Right lung (tissue), 5 donors: ENCODE data around the gene MRPS18B. TPM values are rescaled to one million over a fixed set of nuclear protein-coding genes. Genes with fewer than 3 reads are reported as not detected.
A peak's percentile ranks its signal among the peaks of the same experiment; 100 is the strongest.
"Not testable (repeated sequence)": the region's sequence is repeated elsewhere in the genome, so short reads cannot be mapped to it uniquely, and the experiment has no call there.

Experiments used
- DNase-seq, 2 donors: peaks; one replicate each; pipeline ENCODE4 v3.0.0-alpha.2; 2013
- polyA plus RNA-seq, 5 donors: library from polyadenylated mRNA; unstranded; fragments of 120-200 nt; gene quantifications; one replicate each; pipeline versions ENCODE4 v1.2.1 to v1.2.3, GENCODE V29; 2013; ENCODE audit warnings: inconsistent platforms in 1 of 5, low replicate concordance in 1 of 5; ENCODE audit not compliant: insufficient read length in 5 of 5, insufficient read depth in 1 of 5

Gene MRPS18B
- polyA plus RNA-seq, 5 donors, result 41.8 to 48.2 (median 47.1) TPM

DNA sequence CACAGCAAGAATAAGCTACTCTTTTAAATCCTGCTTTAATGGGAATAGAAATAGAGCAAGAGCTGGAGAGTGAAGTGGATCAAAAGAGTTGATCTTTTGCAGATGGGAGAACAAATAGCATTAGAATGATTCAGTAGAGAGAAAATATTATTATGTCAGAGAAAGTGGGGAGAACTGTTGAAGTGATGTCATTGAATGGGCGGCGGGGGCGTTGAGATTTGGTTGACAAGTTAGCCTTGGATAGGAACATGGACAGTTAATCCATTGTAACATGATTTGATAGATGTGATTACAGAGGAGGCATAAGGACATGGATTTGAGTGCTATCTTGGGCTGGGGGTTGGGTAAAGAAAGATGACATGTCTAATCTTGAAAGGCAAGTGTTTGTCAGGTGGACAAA, 18.2 kb downstream of the MRPS18B start:
- no peak for DNase-seq

DNA sequence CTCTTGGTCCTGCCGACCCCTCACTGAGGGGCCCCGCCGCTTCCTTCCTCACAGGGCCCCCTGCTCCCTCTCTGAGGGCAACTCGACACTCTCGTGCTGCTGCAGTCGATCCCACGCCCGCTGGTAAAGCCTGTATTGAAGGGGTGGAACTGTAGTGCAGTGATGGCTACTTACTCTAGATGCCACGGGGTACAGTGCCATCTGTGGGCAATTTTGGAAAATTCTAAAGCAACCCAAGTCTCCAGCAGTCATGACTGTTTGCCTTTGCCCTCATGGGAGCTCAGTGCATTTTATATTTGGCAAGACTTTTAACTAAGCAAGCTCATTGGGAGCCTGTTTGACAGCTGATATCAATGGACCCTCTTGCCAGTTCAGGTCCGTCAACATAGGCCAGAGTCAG, 22.8 kb downstream of the MRPS18B start:
- no peak for DNase-seq

DNA sequence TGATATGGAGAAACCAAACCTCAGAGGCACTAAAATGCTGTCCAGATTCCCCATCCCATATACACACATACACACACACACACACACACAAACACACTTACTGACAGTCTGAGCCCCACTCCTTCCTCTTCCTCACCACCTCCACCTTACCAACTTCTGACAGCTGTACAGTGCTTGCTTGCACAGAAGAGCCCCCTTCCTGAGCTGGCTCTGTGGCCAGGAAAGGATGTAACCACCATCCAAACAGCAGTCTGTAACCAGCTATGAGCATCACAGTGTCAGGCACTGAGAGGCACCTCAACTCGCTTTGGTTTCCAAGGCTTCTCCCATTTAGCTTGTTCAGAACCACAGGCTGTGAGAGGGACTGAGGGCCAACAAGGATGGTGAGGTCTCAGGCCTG, 23.4 kb downstream of the MRPS18B start:
- no peak for DNase-seq

DNA sequence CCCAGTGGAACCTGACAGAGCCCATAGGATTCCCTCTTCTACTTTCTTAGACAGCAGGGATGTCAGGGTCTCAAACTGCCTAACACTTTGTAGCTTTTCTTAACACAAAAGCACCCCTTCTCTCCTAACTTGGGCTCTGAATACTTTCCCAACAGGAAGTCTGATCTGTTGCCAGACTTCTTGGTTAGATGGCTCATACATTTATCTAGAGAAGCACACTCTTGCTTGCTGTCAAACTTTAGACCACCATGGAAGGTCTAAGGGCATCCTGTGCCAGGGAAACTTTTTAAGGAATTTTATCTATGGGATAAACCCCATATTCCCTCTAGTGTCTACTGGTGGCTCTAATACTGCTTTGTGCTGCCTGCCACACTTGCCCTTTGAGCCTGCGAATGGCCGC, 26.0 kb downstream of the MRPS18B start:
- no peak for DNase-seq

DNA sequence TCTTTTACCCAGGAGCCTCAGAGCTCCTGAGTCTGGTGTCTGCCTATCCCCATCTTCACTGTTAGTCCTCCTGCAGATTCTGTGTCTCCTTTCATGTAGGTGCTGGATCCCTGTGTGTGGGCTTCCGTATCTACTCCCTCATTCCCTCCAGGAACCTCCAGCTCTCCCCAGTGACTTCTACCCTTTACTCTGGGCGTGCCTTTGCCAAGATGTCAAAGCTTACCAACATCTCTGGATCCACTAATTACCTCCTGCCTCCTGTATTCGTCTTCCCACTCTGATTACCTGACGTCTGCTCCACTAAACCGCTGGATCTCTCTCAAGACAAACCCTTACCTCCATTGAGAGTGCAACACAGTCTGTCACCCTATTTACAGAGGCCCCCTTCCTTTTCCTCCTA, 27.1 kb downstream of the MRPS18B start:
- DNase-seq, result no peak

DNA sequence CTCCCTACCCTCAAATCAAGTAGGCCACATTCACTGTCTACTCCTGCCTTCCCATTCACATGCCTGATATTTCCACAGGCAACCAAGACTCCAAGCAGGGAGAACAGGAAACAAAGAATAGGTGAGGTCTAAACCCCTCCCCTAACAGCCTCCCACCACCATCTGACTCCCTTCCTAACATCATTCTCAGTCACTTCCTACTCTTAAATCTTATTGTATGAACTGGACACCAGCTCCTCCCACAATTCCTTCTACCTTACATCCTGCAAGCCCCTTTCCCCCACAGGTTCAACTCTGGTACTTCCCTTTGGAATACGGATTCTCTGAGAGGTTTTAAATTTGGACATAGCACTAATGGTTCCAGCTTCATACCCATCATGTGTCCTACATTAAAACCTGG, 28.3 kb downstream of the MRPS18B start:
- no peak for DNase-seq

DNA sequence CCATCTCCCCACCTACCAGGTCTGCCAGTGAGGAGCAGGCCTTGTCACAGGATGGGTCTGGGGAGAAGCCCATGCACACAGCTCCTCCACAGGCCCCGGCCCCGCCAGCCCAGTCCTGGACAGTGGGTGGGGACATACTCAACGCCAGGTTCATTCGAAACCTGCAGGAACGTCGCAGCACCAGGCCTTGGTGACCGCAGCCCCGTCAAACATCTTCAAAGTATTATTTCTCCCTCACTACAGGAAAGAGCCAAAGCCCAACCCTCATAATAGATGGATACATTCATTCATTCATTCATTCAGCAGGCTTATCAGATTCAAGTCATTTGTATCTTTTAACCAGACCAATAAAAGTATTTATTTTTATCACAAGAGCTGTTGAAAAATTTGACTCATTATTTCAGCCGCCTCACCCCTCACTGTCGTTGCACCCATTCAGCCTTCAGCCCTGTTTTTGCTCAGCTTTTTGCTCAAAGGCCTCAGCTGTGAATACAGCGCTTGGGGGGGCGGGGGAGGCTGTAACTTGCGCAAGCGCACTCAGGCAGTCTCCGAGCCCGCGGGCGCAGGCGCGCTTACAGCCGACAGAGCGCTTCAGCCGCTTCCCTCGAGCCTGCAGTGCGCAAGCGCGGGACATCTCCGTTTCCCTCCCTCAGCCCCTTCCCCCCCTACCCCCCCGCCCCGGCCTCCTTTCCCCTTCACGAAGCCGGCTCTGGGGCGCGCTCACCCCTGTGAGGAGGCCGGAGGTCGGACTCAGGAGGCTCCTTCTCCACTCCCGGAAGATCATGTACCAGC, 29.0 kb downstream of the MRPS18B start, which contains the start of gene C6orf136:
TSS of gene C6orf136 (plus strand) at position 684 of the 792 bp plus-strand sequence. CDS start at position 783, 99 bp downstream.
- peak; percentile 89 to 90 for DNase-seq

DNA sequence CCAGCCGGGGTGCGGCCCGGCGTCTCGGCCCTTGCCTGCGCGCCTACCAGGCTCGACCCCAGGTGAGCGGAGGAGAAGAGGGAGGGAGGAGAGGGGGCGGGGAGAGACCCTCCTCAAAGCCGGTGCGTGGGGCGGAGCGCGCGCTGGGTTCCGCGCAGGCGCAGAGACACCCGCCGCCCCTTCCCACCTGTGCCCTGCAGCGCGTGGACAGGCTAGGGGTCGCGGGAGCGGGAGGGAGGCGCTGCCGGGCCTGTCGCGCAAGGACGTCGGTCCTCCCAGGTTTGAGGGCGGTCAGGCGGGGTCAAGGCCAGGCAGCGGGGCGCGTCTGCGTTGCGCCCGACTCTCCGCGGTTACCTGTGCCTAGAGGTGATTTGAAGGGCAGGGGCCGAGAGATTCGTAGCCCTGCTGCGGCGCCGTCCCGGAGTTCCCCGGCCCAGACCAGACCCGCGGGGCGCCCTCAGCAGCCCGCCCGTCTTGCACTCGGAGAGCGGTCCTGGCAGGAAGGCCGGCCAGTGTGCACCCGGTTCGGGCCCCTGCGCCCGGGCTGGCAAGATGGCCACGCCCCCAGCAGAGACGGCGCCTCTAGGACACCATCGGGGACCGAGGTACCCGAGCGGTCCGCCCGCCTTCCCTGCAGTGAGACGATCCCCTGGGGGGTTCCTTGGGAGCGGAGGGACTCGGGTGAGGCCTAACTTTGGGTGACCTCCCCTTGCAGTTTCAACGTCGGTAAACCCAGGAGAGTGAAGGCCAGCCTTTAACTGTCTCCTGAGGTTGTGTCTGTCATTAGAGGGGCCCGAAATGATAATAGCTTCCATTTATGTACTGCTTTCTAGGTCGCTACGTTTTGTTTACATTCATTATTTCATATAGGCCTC, 29.8 kb downstream of the MRPS18B start:
- DNase-seq, result peak; percentile 50 to 57

DNA sequence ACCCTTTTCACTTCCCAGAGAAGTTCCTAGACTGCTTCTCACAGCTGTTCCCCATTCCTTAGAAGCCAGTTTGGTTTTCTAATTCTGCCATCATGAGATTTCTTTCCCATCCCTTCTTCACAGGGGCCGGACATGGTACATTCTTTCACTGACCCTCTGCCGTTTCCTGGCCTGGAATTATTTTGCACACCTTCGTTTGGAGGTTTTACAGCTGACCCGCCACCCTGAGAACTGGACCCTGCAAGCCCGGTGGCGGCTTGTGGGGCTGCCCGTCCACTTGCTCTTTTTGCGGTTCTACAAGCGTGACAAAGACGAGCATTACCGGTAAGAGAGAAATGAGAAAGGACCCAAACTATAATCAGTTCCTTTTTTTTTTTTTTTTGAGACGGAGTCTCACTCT, 33.5 kb downstream of the MRPS18B start:
- no peak for DNase-seq

DNA sequence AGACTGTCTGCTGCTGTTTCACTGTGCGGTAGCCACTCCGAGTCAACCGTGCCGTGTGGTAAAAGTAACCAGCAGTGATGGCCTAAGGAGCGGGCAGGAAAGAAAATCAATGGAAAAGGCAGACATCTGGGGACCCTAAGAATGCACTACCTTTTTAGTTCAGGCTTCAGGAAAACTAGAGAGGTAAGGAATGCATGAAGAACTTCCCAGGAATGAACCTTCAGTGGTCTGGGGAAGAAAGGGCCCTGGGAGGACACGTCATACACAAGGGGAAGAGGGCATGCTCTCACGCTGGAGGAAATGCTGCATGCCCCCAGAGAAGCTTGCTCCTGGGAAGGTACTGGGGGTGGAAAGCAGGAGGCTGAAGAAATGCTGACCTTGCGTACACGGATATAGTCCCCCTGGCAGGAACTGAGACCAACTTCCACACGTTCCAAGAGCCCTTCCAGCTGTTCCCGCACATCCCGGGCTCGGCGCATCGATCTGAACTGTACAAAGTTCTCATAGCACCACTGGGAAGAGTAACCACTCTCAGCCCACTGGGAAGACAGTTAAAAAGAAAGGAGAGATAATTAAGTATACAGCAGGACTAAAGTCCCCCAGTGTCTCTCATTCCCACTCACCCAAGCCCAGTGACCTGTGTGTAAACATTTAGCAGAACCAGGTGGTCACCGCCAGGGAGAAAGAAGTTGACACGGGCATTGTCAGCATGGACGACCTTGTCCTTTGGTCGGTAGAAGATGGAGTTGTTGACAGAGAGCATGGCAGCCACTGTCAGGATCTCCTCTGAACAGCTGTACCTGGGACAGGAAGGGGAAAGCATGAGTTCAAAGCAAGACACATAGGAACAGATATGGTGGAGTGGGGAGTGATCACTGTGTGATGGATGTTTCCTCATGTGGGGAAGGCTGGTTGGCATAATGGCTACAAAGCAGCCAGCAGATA, 37.4 kb downstream of the MRPS18B start:
- DNase-seq, result no peak

DNA sequence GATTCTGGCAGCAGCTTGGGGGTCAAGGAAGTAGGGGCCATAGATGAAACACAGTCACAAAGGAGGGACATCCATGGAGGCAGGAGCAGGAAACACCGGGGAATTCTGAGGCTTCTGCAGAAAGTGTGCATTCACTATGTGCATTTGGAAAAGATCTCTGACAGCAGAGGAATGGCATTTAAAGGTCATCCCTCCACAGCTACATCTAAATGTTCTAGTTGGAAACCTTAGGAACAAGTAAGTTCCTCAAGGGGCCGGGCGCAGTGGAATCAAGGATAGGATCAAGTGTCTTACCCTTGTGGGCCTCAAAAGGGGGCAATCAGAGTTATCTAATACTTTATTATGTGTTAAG, 38.1 kb downstream of the MRPS18B start:
- no peak for DNase-seq

DNA sequence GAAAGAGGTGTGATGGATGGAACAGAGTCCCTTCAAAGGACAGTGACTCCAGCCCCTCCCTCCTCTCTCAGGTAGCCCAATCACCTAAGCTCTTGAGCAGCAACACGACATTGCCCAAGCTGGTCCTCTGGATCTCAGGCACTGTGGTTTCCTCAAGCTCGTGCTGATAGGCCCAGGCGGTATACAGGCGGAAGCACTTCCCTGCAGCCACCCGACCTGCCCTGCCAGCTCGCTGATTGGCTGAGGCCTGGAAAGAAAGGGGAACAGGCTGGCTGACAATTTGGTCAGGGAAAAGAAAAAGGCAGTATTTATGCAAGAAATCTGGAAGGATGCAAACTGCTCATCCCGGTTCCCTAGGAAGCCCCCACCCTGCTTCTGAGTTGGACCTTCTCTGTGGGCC, 38.9 kb downstream of the MRPS18B start:
- DNase-seq, result no peak

DNA sequence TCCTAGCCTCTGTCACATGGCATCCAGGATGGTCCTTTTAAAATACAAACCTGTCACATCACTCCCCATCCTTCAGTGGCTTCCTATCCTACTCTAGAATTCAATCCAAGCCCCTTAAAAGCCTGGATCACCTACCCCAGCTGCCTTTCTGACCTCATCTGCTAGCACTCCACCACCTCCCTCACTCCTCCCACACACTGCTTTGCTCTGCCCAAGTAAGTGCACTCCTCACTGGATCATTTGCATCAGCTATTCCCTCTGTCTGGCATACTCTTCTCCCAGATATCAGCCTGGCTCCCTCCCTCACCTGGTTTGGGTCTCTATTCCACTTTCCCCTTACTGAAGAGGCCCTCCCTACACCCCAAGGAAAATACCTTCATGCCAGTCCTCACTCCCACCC, 39.8 kb downstream of the MRPS18B start:
- DNase-seq, result no peak

DNA sequence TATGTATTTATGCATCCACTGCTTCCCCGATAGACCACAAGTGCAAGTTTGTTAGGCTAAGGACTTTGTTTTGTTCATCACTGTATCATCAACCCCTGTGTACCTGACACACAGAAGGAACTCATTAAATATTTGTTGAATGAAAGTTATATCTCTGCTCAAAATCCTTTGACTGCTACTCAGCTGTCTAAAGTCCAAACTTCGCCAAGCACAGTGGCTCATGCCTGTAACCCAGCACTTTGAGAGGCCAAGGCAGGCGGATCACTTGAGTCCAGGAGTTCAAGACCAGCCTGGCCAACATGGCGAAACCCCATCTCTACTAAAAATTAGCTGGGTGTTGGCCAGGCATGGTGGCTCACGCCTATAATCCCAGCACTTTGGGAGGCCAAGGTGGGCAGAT, 40.3 kb downstream of the MRPS18B start:
- not testable (repeated sequence) for DNase-seq

DNA sequence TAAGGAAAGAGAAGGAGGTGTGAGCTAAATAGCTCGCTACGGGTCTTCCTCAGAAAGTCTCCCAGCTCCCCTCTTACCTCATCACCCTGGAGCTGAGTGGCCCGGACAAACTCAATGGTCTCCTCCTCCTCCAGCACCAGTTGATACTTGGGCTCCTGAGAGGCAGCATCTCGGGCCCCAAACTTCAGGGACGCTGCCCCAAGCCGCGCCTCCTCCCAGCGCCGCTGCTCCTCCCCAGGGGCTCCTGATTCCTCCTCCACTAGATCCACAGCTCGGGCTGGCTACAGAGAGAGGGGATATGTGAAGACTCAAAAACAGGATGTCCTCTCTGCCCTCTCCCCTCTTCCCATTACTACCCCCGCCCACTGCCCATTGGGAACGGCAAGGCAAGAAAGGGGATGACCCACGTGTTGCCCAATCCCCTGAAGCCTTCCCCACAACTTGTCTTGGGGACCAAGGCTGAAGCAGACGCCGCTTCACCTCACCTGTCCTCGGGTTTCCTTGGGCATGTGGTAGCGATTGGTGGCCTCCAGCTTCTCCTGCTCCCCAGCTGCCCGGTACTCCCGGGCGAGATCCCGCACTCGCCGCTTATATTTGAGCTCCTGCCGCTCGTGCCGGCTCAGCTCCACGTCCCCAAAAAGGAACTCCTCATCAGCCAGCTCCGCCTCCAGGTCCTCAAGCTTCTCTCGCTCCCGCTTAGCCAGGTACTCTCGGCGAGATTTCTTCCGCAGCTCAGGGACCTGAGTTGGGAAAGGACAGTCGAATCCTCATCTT, 47.5 kb downstream of the MRPS18B start:
- DNase-seq, result no peak

DNA sequence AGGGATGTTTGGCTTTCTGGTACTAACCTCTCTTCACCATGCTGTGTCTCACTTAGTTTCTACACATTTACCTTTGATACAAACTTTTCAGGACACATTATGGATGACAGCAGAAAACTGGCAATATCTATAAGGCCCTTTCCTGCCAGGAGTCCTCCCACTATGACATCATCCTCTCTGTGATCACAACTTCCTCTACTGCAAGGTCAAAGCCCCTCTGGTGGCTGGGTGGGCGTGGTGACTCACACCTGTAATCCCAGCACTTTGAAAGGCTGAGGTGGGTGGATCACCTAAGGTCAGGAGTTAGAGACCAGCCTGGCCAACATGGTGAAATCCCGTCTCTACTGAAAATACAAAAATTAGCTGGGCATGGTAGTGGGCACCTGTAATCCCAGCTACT, 48.7 kb downstream of the MRPS18B start:
- DNase-seq, result not testable (repeated sequence)

DNA sequence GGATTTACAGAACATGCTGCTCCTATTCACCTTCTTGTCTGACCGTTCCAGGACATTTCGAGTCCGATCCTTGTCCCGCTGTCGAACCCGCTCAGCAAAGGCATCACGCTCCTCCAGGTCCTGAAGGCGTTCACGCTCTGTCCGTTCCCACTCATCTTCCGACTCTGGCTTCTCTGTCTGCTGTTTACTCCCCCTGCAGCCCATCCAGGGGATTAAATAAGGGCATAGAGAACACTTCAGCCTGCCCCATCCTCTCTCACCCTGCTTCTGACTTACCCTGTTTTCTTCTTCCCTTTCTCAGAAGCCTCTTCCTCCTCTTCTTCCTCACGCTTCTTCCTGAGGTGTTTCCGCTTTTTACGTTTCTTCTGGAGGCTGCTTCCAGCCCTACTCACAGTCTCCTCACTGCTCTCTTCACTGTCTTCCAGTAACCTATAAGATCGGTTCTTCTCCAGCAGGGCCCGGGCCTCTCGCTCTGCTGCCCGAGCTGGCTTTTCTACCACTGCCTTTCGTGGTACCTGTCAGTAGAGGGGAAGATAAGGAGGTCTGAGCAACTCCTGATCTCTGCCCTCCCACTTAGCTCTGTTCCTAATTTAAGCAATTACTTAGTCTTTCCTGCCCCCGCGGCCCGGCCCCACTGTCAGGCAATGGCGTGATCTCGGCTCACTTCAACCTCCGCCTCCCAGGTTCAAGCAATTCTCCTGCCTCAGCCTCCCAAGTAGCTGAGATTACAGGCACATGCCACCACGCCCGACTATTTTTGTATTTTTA, 53.3 kb downstream of the MRPS18B start:
- no peak for DNase-seq

DNA sequence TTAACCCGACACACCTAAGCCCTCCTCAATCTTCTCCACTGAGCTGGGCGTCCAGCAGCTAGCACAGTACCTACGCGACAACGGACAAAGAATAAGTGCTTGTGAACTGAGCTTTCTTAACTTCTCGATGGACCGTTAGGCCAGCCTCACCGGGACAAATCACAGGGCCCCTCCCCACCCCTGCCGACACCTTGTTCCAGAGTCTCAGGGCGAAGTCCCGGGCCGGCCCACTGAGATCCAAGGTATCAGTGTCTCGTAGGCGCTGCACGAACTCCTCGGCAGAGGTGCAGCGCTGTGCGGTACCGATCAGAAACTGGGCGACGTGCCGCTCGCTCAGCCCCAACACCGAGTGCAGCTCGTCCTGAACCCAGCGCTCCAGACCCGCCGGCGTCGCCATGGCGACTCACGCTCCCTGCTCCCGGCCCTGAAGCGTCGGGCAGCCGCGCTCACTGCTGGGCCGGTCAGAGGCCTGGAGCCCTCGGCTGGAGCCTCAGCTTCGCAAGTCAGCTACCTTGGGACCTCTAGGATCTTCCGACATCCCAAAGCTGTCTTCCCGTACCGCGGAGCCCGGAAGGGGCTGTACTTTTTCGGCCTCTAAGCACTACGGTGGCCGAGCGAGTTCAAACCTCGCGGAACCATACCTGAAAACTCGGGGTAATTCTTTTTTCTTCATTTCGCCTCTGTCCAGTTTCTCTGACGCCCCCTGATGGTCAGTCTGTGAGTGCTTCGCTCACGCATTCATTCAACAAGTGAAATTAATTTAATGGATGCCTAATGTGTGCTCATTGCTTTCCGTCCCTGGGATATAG, 55.0 kb downstream of the MRPS18B start, which contains the start of gene DHX16:
TSS of gene DHX16 (minus strand) at position 562 of the 809 bp plus-strand sequence. CDS start at position 397, 165 bp downstream.
- peak; percentile 94 to 95 for DNase-seq
